AG04450 (cell line): ENCODE measurements around the gene PRPF19. TPM values are rescaled to one million over a fixed set of nuclear protein-coding genes. Genes with fewer than 3 reads are reported as not detected.

Experiments
- CTCF ChIA-PET: fragments of 300-600, 350-600 bp; formaldehyde crosslinking; extraction: SDS; loops from one replicate; lab custom pipeline; 2022; ENCODE audit warnings: antibody characterized with exemption, inconsistent platforms; lab: Charles Lee
- POLR2A ChIA-PET: fragments of 350-600 bp; formaldehyde crosslinking; extraction: SDS; loops from one replicate; lab custom pipeline; 2021; ENCODE audit warnings: antibody characterized with exemption, inconsistent platforms; lab: Yijun Ruan, JAX
- DNase-seq: peaks from one replicate; pipeline ENCODE4 v3.0.0-alpha.2; 2011; ENCODE audit warnings: low read depth, low spot score
- H3K27ac ChIP-seq: one replicate; pipeline ENCODE4 v1.5.1; 2012; ENCODE audit warnings: low read depth, low read length, control low read depth
- H3K27me3 ChIP-seq: one replicate; pipeline ENCODE4 v1.6.0; 2012; ENCODE audit warnings: low read length; ENCODE audit not compliant: control insufficient read depth, insufficient read depth
- H3K4me3 ChIP-seq: 2 replicates; pipeline ENCODE4 v1.5.1; 2011; ENCODE audit warnings: mild to moderate bottlenecking, low read depth, low read length, control low read depth
- H3K9me3 ChIP-seq: 2 replicates; pipeline ENCODE4 v1.5.1; 2012; ENCODE audit warnings: low read length; ENCODE audit not compliant: control insufficient read depth, insufficient read depth
- polyA plus RNA-seq: library from polyadenylated mRNA; depleted of rRNA; stranded (reverse); fragments of >200 nt; gene quantifications from 2 replicates; pipeline ENCODE4 v1.2.3, GENCODE V29; 2011
- TF ChIP-seq, protein P1 (sequence below): IDR thresholded peaks from 2 replicates; pipeline ENCODE4 v1.5.1; 2011; ENCODE audit warnings: low read depth, low read length, control low read depth, inconsistent platforms

PRPF19 gene
- polyA plus RNA-seq, 1 experiment: 25.1 TPM

- TF ChIP-seq, protein P1, sequence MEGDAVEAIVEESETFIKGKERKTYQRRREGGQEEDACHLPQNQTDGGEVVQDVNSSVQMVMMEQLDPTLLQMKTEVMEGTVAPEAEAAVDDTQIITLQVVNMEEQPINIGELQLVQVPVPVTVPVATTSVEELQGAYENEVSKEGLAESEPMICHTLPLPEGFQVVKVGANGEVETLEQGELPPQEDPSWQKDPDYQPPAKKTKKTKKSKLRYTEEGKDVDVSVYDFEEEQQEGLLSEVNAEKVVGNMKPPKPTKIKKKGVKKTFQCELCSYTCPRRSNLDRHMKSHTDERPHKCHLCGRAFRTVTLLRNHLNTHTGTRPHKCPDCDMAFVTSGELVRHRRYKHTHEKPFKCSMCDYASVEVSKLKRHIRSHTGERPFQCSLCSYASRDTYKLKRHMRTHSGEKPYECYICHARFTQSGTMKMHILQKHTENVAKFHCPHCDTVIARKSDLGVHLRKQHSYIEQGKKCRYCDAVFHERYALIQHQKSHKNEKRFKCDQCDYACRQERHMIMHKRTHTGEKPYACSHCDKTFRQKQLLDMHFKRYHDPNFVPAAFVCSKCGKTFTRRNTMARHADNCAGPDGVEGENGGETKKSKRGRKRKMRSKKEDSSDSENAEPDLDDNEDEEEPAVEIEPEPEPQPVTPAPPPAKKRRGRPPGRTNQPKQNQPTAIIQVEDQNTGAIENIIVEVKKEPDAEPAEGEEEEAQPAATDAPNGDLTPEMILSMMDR: no peak
- Histone ChIP-seq H3K27me3 (no peaks in the 10 kb centered on the region), H3K9me3 (no peaks in the 10 kb centered on the region), H3K4me3 (no peak overlapping the region), H3K27ac (no peak overlapping the region)
- ChIA-PET POLR2A (no interaction called here), CTCF (no interaction called here)
- no peak for DNase-seq
Observed at GRCh38 chr11:60880643-60881282, 25.6 kb downstream of the PRPF19 start.

- Histone ChIP-seq H3K9me3 (no peaks in the 10 kb centered on the region), H3K27me3 (no peaks in the 10 kb centered on the region), H3K4me3 (no peak overlapping the region), H3K27ac (no peak overlapping the region)
- DNase-seq: no peak
- TF ChIP-seq, protein P1: no peak
- CTCF ChIA-PET: no interaction called here
- POLR2A ChIA-PET: no interaction called here
Observed at GRCh38 chr11:60879971-60880588, 26.3 kb downstream of the PRPF19 start.

- H3K27ac ChIP-seq: no peak overlapping the region
- no peak overlapping the region for H3K4me3 ChIP-seq
- ChIA-PET CTCF (no interaction called here), POLR2A (no interaction called here)
- DNase-seq: no peak
- H3K27me3 ChIP-seq: no peaks in the 10 kb centered on the region
- TF ChIP-seq, protein P1: no peak
- H3K9me3 ChIP-seq: no peaks in the 10 kb centered on the region
Observed at GRCh38 chr11:60879104-60879503, 27.3 kb downstream of the PRPF19 start.

DNA sequence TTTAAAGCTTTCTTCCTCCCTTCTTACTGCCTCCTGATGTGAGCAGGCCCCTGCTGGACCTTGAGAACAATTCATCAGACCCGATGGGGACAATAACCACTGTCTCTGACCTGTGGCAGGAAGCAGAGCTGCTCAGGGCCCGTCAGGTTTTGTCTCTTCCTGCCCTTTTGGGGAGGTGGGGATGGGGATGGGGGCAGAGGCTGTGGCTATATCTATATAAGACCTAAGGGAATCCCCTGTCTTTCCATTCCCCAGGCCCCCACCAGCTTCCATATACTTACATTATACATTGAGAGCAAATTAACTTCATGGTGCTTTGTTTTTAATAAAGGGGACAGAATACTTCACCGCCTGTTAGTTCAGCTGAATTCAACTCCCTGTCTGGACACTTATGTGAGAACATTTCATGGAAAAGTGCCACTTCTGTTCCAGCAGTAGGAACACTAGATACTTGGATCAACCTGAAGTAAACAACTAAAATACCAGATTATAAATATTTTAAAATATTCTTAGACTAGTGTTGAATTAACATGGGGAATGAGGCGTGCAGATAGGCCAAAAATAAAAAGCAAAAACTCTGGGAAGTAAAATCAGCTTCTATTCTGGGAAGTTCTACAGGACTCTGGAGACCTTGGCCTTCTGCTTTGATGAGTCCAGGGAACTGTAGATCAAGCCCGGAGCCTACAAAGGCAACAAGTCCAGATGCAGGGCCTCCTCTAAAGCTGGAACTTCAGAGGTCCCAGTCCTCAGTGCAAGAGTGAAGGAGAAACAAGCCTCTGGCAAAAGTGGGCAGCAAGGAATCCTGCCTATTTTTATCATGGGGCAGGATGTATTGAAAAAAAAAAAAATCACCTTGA, 27.9 kb downstream of the PRPF19 start:
- no peaks in the 10 kb centered on the region for H3K27me3 ChIP-seq
- no peak overlapping the region for H3K27ac ChIP-seq
- no peaks in the 10 kb centered on the region for H3K9me3 ChIP-seq
- ChIA-PET CTCF (interaction anchor here (1.4 to 2.3 kb wide), 3 partner anchors 9 to 48 kb away, joined by 8 to 11 read pairs (median 10); no protein-coding TSS in a partner anchor), POLR2A (no interaction called here)
- DNase-seq: no peak
- no peak overlapping the region for H3K4me3 ChIP-seq
- TF ChIP-seq, protein P1: no peak

- DNase-seq: no peak
- ChIA-PET POLR2A (no interaction called here), CTCF (no interaction called here)
- TF ChIP-seq, protein P1: no peak
- no peaks in the 10 kb centered on the region for H3K27me3 ChIP-seq
- no peaks in the 10 kb centered on the region for H3K9me3 ChIP-seq
- H3K27ac ChIP-seq: no peak overlapping the region
- no peak overlapping the region for H3K4me3 ChIP-seq
Observed at GRCh38 chr11:60876168-60876485, 30.3 kb downstream of the PRPF19 start.
